ENCODE measurements around the gene SMIM14.
"Not testable (repeated sequence)": the region's sequence is repeated elsewhere in the genome, so short reads cannot be mapped to it uniquely, and the experiment has no call there.

SMIM14 gene

GRCh38 chr4:39514888-39515401 lies 123.7 kb downstream of the SMIM14 start:
- H3K4me3 ChIP-seq (ENCODE audit: low read depth, low read length): no peak overlapping the region
- DNase-seq (ENCODE audit: low read depth): no peak
- TF ChIP-seq CTCF (IDR thresholded peaks at IDR 0.05; ENCODE audit: low read depth, low read length, missing control alignments): no peak

GRCh38 chr4:39514266-39514665 lies 124.4 kb downstream of the SMIM14 start:
- not testable (repeated sequence) for DNase-seq (ENCODE audit: low read depth); H3K4me3 ChIP-seq (ENCODE audit: low read depth, low read length)

DNA sequence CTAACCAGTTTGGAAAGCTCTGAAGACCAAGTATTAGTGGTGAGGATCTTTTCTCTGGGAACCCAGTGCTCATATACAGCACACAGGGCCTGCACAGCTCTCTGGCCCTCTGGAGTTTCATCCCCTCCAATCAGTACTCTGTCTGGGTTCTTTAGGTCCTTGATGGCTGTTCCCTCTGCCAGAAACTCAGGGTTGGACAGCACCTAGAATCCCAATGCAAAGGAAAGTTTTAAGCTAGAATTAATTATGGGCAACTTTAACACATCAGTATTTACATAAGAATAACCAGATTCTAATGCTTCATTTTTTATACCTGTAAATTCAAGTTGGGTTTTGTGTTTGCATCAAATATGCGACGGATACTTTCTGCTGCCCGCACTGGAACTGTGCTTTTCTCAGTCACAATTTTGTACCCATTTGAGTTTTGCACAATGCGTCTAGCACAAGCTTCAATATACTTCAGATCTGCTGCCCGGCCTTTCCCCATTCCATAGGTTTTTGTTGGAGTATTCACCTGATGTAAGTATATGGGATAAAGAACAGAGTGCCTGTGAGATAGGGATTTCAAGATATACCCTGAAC lies 128.2 kb downstream of the SMIM14 start:
- no peak for DNase-seq (ENCODE audit: low read depth)
- TF ChIP-seq CTCF (IDR thresholded peaks at IDR 0.05; ENCODE audit: low read depth, low read length, missing control alignments): no peak
- H3K4me3 ChIP-seq (ENCODE audit: low read depth, low read length): no peak overlapping the region

- DNase-seq (ENCODE audit: low read depth): no peak
- H3K4me3 ChIP-seq (ENCODE audit: low read depth, low read length): no peak overlapping the region
- no peak for TF ChIP-seq CTCF (IDR thresholded peaks at IDR 0.05; ENCODE audit: low read depth, low read length, missing control alignments)
Measured at GRCh38 chr4:39505581-39505980, 133.1 kb downstream of the SMIM14 start.

DNA sequence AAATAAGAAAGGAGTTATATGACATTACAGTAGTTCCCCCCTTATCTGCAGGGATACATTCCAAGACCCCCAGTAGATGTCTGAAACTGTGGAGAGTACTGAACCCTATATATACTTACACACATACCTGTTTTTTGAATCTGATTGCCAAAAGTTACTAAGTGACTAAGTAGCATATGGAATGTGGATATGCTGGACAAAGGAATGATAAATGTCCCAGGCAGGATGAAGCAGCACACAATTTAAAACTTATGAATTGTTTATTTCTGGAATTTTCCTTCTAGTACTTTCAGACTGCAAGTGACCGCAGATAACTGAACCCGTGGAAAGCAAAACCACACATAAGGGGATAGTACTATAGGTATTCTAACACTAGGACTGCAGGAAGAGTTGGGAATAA lies 134.1 kb downstream of the SMIM14 start:
- DNase-seq (ENCODE audit: low read depth): no peak
- no peak for TF ChIP-seq CTCF (IDR thresholded peaks at IDR 0.05; ENCODE audit: low read depth, low read length, missing control alignments)
- H3K4me3 ChIP-seq (ENCODE audit: low read depth, low read length): no peak overlapping the region

DNA sequence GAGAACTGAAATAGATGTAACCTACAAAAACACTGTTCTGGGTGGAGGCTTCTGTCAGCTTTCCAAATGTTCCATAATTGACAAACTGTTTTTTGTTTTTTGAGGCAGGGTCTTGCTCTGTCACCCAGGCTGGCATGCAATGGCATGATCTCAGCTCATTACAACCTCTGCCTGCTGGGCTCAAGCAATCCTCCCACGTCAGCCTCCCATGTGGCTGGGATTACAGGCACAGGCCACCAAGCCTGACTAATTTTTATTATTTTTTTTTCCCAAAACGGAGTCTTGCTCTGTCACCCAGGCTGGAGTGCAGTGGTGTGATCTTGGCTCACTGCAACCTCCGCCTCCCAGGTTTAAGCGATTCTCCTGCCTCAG lies 136.0 kb downstream of the SMIM14 start:
- not testable (repeated sequence) for H3K4me3 ChIP-seq (ENCODE audit: low read depth, low read length); DNase-seq (ENCODE audit: low read depth)

- DNase-seq (ENCODE audit: low read depth): no peak
- no peak overlapping the region for H3K4me3 ChIP-seq (ENCODE audit: low read depth, low read length)
- no peak for TF ChIP-seq CTCF (IDR thresholded peaks at IDR 0.05; ENCODE audit: low read depth, low read length, missing control alignments)
Measured at GRCh38 chr4:39502019-39502663, 136.5 kb downstream of the SMIM14 start.

DNA sequence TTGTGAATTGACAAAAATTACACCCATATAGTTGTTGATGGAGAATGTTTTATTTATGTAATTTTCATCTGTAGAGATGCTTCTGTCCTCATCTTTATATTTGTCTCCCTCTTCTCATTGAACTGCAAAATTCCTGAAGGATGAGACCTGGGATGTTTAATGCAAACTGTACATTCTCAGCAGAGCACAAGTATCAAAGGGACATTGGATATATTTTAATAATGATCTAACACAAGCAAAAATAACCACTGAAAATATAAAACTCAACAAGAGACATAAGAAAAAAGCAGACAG lies 140.0 kb downstream of the SMIM14 start:
- TF ChIP-seq CTCF (IDR thresholded peaks at IDR 0.05; ENCODE audit: low read depth, low read length, missing control alignments): no peak
- no peak for DNase-seq (ENCODE audit: low read depth)
- no peak overlapping the region for H3K4me3 ChIP-seq (ENCODE audit: low read depth, low read length)

Measured in GM12864 (cell line).